Gastrocnemius medialis (tissue), 4 donors: ENCODE results near the gene RBM33. TPM values are rescaled to one million over a fixed set of nuclear protein-coding genes. Genes with fewer than 3 reads are reported as not detected.
"Not testable (repeated sequence)": the region's sequence is repeated elsewhere in the genome, so short reads cannot be mapped to it uniquely, and the experiment has no call there.

ENCODE experiments used
- ATAC-seq, 2 donors: fragments of 150-250 bp; one replicate each; pipeline ENCODE4 v1.9.1; 2016
- DNase-seq, 2 donors: peaks; one replicate each; pipeline ENCODE4 v3.0.0-alpha.2; 2019
- H3K27ac ChIP-seq, 4 donors: fragments of 200-600 bp; sonication (generic); 1 replicate in 1 of 4; 2 replicates in 3 of 4; pipeline ENCODE4 v1.5.1; 2016 to 2018; ENCODE audit warnings: mild to moderate bottlenecking in 2 of 4, moderate library complexity in 1 of 4
- H3K27me3 ChIP-seq, 3 donors: fragments of 200-600 bp; sonication (generic) in 2 of 3; 1 replicate in 1 of 3; 2 replicates in 2 of 3; pipeline versions ENCODE4 v1.5.1 to v1.6.0; 2016 to 2019; ENCODE audit warnings: mild to moderate bottlenecking in 1 of 3, moderate library complexity in 1 of 3
- H3K36me3 ChIP-seq, 2 donors: fragments of 200-600 bp; sonication (generic) in 1 of 2; one replicate each; pipeline ENCODE4 v1.5.1; 2017 to 2018
- H3K4me1 ChIP-seq, 2 donors: fragments of 200-600 bp; sonication (generic) in 1 of 2; one replicate each; pipeline ENCODE4 v1.5.1; 2016 to 2017; ENCODE audit warnings: mild to moderate bottlenecking in 2 of 2
- H3K4me3 ChIP-seq, 4 donors: fragments of 200-600 bp; sonication (generic) in 3 of 4; 1 replicate in 1 of 4; 2 replicates in 3 of 4; pipeline ENCODE4 v1.5.1; 2016 to 2019; ENCODE audit warnings: mild to moderate bottlenecking in 2 of 4
- H3K9me3 ChIP-seq, 3 donors: fragments of 200-600 bp; sonication (generic) in 2 of 3; 1 replicate in 1 of 3; 2 replicates in 2 of 3; pipeline ENCODE4 v1.5.1; 2016 to 2019
- POLR2A ChIP-seq, 2 donors: fragments of 450-650 bp; IDR thresholded peaks; one replicate each; pipeline ENCODE4 v1.6.1; 2017; ENCODE audit warnings: antibody characterized with exemption in 2 of 2, mild to moderate bottlenecking in 2 of 2, moderate library complexity in 2 of 2
- in situ Hi-C, 4 donors: fragments of 200-750 bp; cut with MboI; loops; one replicate each; pipeline versions ENCODE4 v1.15.0 to v1.8.0; 2017; ENCODE audit warnings: low sequenced_read_pairs in 4 of 4
- intact Hi-C: fragments of 100-400 bp; cut with DNase I; formaldehyde crosslinking; loops from one replicate; pipeline ENCODE4 v1.15.1; 2023; ENCODE audit warnings: low total_unique reads
- total RNA-seq, 4 donors: library from RNA; depleted of rRNA; stranded (reverse); fragments of >200 nt; gene quantifications; one replicate each; pipeline versions ENCODE4 v1.1.0 to v1.2.3, GENCODE V29; 2016
- TF ChIP-seq, protein P1 (sequence below), 5 experiments: fragments of 450-650 bp in 3 of 5; fragments of 200-600 bp in 2 of 5; sonication (generic) in 2 of 5; IDR thresholded peaks in 4 of 5; conservative IDR thresholded peaks in 1 of 5; 1 replicate in 4 of 5; 2 replicates in 1 of 5; pipeline ENCODE4 v1.5.1; 2016 to 2019; ENCODE audit warnings: antibody characterized with exemption in 5 of 5, mild to moderate bottlenecking in 3 of 5, moderate library complexity in 3 of 5

The RBM33 gene
- total RNA-seq, 4 donors from 2014 or later, result 16.6 to 30.0 (median 28.1) TPM

DNA sequence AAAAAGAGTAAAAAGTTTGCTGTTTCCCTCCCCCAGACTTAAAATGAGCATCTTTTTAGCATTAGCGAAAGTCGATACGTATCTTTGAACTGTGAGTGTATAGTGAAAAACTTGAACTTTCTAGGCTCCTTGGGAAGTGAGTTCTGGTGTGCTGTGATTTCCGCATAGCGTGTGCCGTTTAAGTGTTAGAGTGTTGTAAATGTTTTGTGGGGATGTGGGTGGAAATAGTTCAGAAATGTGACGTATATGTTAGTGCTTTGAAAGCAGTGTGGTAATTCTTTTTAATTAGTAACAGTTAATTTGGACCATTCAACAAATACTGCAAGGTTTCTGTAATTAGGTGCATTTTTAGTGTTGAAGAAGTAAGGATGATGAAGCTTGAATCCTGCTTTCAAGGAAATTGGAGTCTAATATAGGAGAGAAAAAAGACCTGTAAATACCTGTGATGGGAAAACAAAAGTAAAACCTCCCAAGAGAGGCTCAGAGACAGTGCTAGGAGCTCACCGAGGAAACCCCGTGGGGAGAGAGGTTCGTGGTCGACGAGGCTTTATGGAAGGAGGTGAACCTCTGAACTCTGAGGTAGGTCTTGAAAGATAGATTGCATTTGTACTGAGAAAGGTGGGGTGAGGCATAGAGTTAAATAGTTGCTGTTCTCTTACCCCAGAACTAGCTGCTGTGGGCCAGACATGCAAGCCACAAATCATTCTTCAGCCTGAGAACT is 40.8 kb downstream of the RBM33 start:
- Histone ChIP-seq H3K4me1 (peaks cover 8 to 10% of the 10 kb centered on the region in 2 donors), H3K27ac (no peak overlapping the region), H3K9me3 (no peaks in the 10 kb centered on the region), H3K36me3 (peaks cover 0 to 8% of the 10 kb centered on the region in 2 donors), H3K27me3 (no peaks in the 10 kb centered on the region), H3K4me3 (no peak overlapping the region)
- ATAC-seq (no peak), DNase-seq (no peak)
- intact Hi-C loops, result no loop called here
- in situ Hi-C loops, result no loop called here
- TF ChIP-seq, protein P1, sequence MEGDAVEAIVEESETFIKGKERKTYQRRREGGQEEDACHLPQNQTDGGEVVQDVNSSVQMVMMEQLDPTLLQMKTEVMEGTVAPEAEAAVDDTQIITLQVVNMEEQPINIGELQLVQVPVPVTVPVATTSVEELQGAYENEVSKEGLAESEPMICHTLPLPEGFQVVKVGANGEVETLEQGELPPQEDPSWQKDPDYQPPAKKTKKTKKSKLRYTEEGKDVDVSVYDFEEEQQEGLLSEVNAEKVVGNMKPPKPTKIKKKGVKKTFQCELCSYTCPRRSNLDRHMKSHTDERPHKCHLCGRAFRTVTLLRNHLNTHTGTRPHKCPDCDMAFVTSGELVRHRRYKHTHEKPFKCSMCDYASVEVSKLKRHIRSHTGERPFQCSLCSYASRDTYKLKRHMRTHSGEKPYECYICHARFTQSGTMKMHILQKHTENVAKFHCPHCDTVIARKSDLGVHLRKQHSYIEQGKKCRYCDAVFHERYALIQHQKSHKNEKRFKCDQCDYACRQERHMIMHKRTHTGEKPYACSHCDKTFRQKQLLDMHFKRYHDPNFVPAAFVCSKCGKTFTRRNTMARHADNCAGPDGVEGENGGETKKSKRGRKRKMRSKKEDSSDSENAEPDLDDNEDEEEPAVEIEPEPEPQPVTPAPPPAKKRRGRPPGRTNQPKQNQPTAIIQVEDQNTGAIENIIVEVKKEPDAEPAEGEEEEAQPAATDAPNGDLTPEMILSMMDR (IDR thresholded peaks at IDR 0.05 in 4 of 5, conservative IDR thresholded peaks at IDR 0.05 in 1 of 5), result no peak
- TF ChIP-seq POLR2A (IDR thresholded peaks at IDR 0.05), result no peak

DNA sequence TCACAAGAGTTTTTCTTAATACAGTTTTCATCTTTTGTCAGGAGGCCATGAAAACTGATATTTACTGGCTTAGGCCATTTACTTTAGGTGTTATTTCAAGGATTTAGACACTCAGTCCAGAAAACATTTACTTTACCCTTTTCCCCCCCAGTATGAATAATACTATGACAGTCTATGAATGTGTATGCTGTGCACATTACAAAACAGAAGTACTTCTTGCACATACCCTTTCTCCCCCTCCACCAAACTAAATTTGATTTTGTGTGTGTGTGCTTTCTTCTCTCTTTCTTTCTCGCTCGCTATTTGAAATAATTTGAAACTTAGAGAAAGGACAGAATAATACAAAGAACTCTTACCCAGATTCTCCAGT is 41.3 kb downstream of the RBM33 start:
- no peak overlapping the region for H3K27ac ChIP-seq
- H3K4me3 ChIP-seq, result no peak overlapping the region
- ATAC-seq, result no peak
- H3K4me1 ChIP-seq, result peaks cover 8 to 10% of the 10 kb centered on the region in 2 donors
- in situ Hi-C loops (no loop called here), intact Hi-C loops (no loop called here)
- DNase-seq, result no peak
- TF ChIP-seq, protein P1 (IDR thresholded peaks at IDR 0.05 in 4 of 5, conservative IDR thresholded peaks at IDR 0.05 in 1 of 5), result no peak
- TF ChIP-seq POLR2A (IDR thresholded peaks at IDR 0.05), result no peak
- H3K36me3 ChIP-seq, result peaks cover 0 to 4% of the 10 kb centered on the region in 2 donors
- H3K9me3 ChIP-seq, result no peaks in the 10 kb centered on the region
- H3K27me3 ChIP-seq, result no peaks in the 10 kb centered on the region

DNA sequence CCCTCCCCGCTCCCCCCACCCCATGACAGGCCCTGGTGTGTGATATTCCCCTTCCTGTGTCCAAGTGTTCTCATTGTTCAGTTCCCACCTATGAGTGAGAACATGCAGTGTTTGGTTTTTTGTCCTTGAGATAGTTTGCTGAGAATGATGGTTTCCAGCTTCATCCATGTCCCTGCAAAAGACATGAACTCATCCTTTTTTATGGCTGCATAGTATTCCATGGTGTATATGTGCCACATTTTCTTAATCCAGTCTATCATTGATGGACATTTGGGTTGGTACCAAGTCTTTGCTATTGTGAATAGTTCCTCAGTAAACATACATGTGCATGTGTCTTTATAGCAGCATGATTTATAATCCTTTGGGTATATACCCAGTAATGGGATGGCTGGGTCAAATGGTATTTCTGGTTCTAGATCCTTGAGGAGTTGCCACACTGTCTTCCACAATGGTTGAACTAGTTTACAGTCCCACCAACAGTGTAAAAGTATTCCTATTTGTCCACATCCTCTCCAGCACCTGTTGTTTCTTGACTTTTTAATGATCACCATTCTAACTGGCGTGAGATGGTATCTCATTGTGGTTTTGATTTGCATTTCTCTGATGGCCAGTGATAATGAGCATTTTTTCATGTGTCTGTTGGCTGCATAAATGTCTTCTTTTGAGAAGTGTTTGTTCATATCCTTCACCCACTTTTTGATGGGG is 42.3 kb downstream of the RBM33 start:
- DNase-seq, ATAC-seq, H3K36me3 ChIP-seq, H3K27ac ChIP-seq, H3K4me3 ChIP-seq, H3K9me3 ChIP-seq, H3K27me3 ChIP-seq, intact Hi-C loops, in situ Hi-C loops: not testable (repeated sequence)
- peaks cover 9 to 10% of the 10 kb centered on the region in 2 donors for H3K4me1 ChIP-seq

DNA sequence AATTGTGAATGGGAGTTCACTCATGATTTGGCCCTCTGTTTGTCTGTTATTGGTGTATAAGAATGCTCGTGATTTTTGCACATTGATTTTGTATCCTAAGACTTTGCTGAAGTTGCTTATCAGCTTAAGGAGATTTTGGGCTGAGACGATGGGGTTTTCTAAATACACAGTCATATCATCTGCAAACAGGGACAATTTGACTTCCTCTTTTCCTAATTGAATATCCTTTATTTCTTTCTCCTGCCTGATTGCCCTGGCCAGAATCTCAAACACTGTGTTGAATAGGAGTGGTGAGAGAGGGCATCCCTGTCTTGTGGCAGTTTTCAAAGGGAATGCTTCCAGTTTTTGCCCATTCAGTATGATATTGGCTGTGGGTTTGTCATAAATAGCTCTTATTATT is 43.8 kb downstream of the RBM33 start:
- DNase-seq, H3K9me3 ChIP-seq, H3K36me3 ChIP-seq, in situ Hi-C loops, H3K27ac ChIP-seq, H3K4me3 ChIP-seq, ATAC-seq, H3K27me3 ChIP-seq, intact Hi-C loops: not testable (repeated sequence)
- peaks cover 14 to 23% of the 10 kb centered on the region in 2 donors for H3K4me1 ChIP-seq

GRCh38 chr7:155690655-155691054 is 46.2 kb downstream of the RBM33 start:
- H3K27ac ChIP-seq, H3K27me3 ChIP-seq, H3K9me3 ChIP-seq, ATAC-seq, intact Hi-C loops, H3K4me3 ChIP-seq, H3K36me3 ChIP-seq, in situ Hi-C loops, DNase-seq: not testable (repeated sequence)
- H3K4me1 ChIP-seq, result peaks cover 3 to 15% of the 10 kb centered on the region in 2 donors

- in situ Hi-C loops, result no loop called here
- TF ChIP-seq POLR2A (IDR thresholded peaks at IDR 0.05), result no peak
- TF ChIP-seq, protein P1 (IDR thresholded peaks at IDR 0.05 in 4 of 5, conservative IDR thresholded peaks at IDR 0.05 in 1 of 5), result no peak
- no peak for ATAC-seq
- Histone ChIP-seq H3K27ac (no peak overlapping the region), H3K36me3 (no peaks in the 10 kb centered on the region), H3K4me3 (no peak overlapping the region), H3K4me1 (peaks cover 3 to 15% of the 10 kb centered on the region in 2 donors), H3K9me3 (no peaks in the 10 kb centered on the region), H3K27me3 (no peaks in the 10 kb centered on the region)
- no peak for DNase-seq
- intact Hi-C loops, result no loop called here
Observed at GRCh38 chr7:155692317-155692716, 47.9 kb downstream of the RBM33 start.
